ENCODE data around the gene HEG1. TPM values are rescaled to one million over a fixed set of nuclear protein-coding genes. Genes with fewer than 3 reads are reported as not detected.

The HEG1 gene
- total RNA-seq, 1 experiment from 2014 or later = 8.6 TPM

- Mint-ChIP-seq H3K4me1 (ENCODE audit: insufficient read depth, unreplicated experiment) (no peaks in the 10 kb centered on the region), H3K9me3 (ENCODE audit: unreplicated experiment) (no peaks in the 10 kb centered on the region), H3K27ac (ENCODE audit: low read depth, unreplicated experiment) (no peak overlapping the region), H3K36me3 (ENCODE audit: insufficient read depth, unreplicated experiment) (peaks cover 22% of the 10 kb centered on the region), H3K27me3 (ENCODE audit: insufficient read depth, unreplicated experiment) (no peaks in the 10 kb centered on the region), H3K4me3 (ENCODE audit: unreplicated experiment) (no peak overlapping the region)
- intact Hi-C loops (cut with micrococcal nuclease) = no loop called here
- BruUV-seq (replicated peaks) = no TSS peak
- CTCF ChIA-PET = interaction anchor here (0.7 kb wide), 1 partner anchor 191 kb away, joined by 3 read pairs; no protein-coding TSS in a partner anchor
- TF ChIP-seq CTCF (IDR thresholded peaks at IDR 0.05; ENCODE audit: unreplicated experiment) = no peak
- no peak for DNase-seq (ENCODE audit: unreplicated experiment)
- POLR2A ChIA-PET = no interaction called here
Measured at GRCh38 chr3:124978627-124979026, 77.2 kb downstream of the HEG1 start.

GRCh38 chr3:124976383-124976782, 79.4 kb downstream of the HEG1 start:
- peak; percentile 18 for DNase-seq (ENCODE audit: unreplicated experiment)
- H3K27me3 Mint-ChIP-seq (ENCODE audit: insufficient read depth, unreplicated experiment) = no peaks in the 10 kb centered on the region
- no peak overlapping the region for H3K4me3 Mint-ChIP-seq (ENCODE audit: unreplicated experiment)
- peaks cover 7% of the 10 kb centered on the region for H3K36me3 Mint-ChIP-seq (ENCODE audit: insufficient read depth, unreplicated experiment)
- no peak for TF ChIP-seq CTCF (IDR thresholded peaks at IDR 0.05; ENCODE audit: unreplicated experiment)
- H3K9me3 Mint-ChIP-seq (ENCODE audit: unreplicated experiment) = no peaks in the 10 kb centered on the region
- CTCF ChIA-PET = no interaction called here
- H3K27ac Mint-ChIP-seq (ENCODE audit: low read depth, unreplicated experiment) = no peak overlapping the region
- BruUV-seq (replicated peaks) = no TSS peak
- intact Hi-C loops (cut with micrococcal nuclease) = no loop called here
- H3K4me1 Mint-ChIP-seq (ENCODE audit: insufficient read depth, unreplicated experiment) = no peaks in the 10 kb centered on the region
- POLR2A ChIA-PET = no interaction called here

- Mint-ChIP-seq H3K27ac (ENCODE audit: low read depth, unreplicated experiment) (no peak overlapping the region), H3K27me3 (ENCODE audit: insufficient read depth, unreplicated experiment) (no peaks in the 10 kb centered on the region), H3K4me1 (ENCODE audit: insufficient read depth, unreplicated experiment) (no peaks in the 10 kb centered on the region), H3K9me3 (ENCODE audit: unreplicated experiment) (no peaks in the 10 kb centered on the region), H3K36me3 (ENCODE audit: insufficient read depth, unreplicated experiment) (peaks cover 12% of the 10 kb centered on the region), H3K4me3 (ENCODE audit: unreplicated experiment) (no peak overlapping the region)
- no peak for DNase-seq (ENCODE audit: unreplicated experiment)
- TF ChIP-seq CTCF (IDR thresholded peaks at IDR 0.05; ENCODE audit: unreplicated experiment) = no peak
- ChIA-PET CTCF (interaction anchor here (0.6 to 1.8 kb wide), 3 partner anchors 12 to 21 kb away, joined by 3 to 7 read pairs (median 5); no protein-coding TSS in a partner anchor), POLR2A (no interaction called here)
- intact Hi-C loops (cut with micrococcal nuclease) = no loop called here
- BruUV-seq (replicated peaks) = no TSS peak
Measured at GRCh38 chr3:124974691-124975090, 81.1 kb downstream of the HEG1 start.

GRCh38 chr3:124973290-124973689, 82.5 kb downstream of the HEG1 start:
- Mint-ChIP-seq H3K4me1 (ENCODE audit: insufficient read depth, unreplicated experiment) (no peaks in the 10 kb centered on the region), H3K36me3 (ENCODE audit: insufficient read depth, unreplicated experiment) (peaks cover 19% of the 10 kb centered on the region), H3K27me3 (ENCODE audit: insufficient read depth, unreplicated experiment) (no peaks in the 10 kb centered on the region), H3K4me3 (ENCODE audit: unreplicated experiment) (no peak overlapping the region), H3K27ac (ENCODE audit: low read depth, unreplicated experiment) (no peak overlapping the region), H3K9me3 (ENCODE audit: unreplicated experiment) (no peaks in the 10 kb centered on the region)
- intact Hi-C loops (cut with micrococcal nuclease) = no loop called here
- ChIA-PET POLR2A (no interaction called here), CTCF (interaction anchor here (0.7 to 1.5 kb wide), 3 partner anchors 10 to 448 kb away, joined by 3 to 5 read pairs (median 4); no protein-coding TSS in a partner anchor)
- DNase-seq (ENCODE audit: unreplicated experiment) = no peak
- TF ChIP-seq CTCF (IDR thresholded peaks at IDR 0.05; ENCODE audit: unreplicated experiment) = no peak
- no TSS peak for BruUV-seq (replicated peaks)

Data from MCF 10A (cell line).